GM19035 (cell line): ENCODE results near the gene TMEM132C.

Source experiments
- ATAC-seq: cut with Tn5 transposase; IDR thresholded peaks from one replicate; pipeline ENCODE4 v1.9.1; 2021; ENCODE audit not compliant: unreplicated experiment

TMEM132C gene

GRCh38 chr12:128652136-128652751, 385.3 kb downstream of the TMEM132C start:
- ATAC-seq, result no peak

- ATAC-seq, result no peak
Observed at GRCh38 chr12:128654468-128654867, 387.5 kb downstream of the TMEM132C start.

GRCh38 chr12:128657378-128657777, 390.4 kb downstream of the TMEM132C start:
- no peak for ATAC-seq

- no peak for ATAC-seq
Observed at GRCh38 chr12:128660532-128661225, 393.7 kb downstream of the TMEM132C start.

- ATAC-seq, result no peak
Observed at GRCh38 chr12:128661226-128661569, 394.2 kb downstream of the TMEM132C start.

GRCh38 chr12:128662101-128662500, 395.1 kb downstream of the TMEM132C start:
- ATAC-seq, result no peak

- no peak for ATAC-seq
Observed at GRCh38 chr12:128664501-128664900, 397.5 kb downstream of the TMEM132C start.

- no peak for ATAC-seq
Observed at GRCh38 chr12:128667193-128667592, 400.2 kb downstream of the TMEM132C start.

GRCh38 chr12:128671528-128672042, 404.6 kb downstream of the TMEM132C start:
- ATAC-seq, result no peak

- ATAC-seq, result no peak
Observed at GRCh38 chr12:128672428-128672827, 405.5 kb downstream of the TMEM132C start.

- ATAC-seq, result no peak
Observed at GRCh38 chr12:128672893-128673292, 405.9 kb downstream of the TMEM132C start.

GRCh38 chr12:128675576-128675975, 408.6 kb downstream of the TMEM132C start:
- ATAC-seq, result no peak

GRCh38 chr12:128680555-128680954, 413.6 kb downstream of the TMEM132C start:
- ATAC-seq, result no peak

- ATAC-seq, result no peak
Observed at GRCh38 chr12:128682548-128683275, 415.7 kb downstream of the TMEM132C start.

- no peak for ATAC-seq
Observed at GRCh38 chr12:128684352-128684751, 417.4 kb downstream of the TMEM132C start.

GRCh38 chr12:128685903-128686475, 419.0 kb downstream of the TMEM132C start:
- no peak for ATAC-seq

- no peak for ATAC-seq
Observed at GRCh38 chr12:128687851-128688250, 420.9 kb downstream of the TMEM132C start.

GRCh38 chr12:128690641-128691040, 423.7 kb downstream of the TMEM132C start:
- ATAC-seq, result no peak

GRCh38 chr12:128693115-128693514, 426.1 kb downstream of the TMEM132C start:
- no peak for ATAC-seq

- no peak for ATAC-seq
Observed at GRCh38 chr12:128693771-128694170, 426.8 kb downstream of the TMEM132C start.

- ATAC-seq, result no peak
Observed at GRCh38 chr12:128694445-128694844, 427.5 kb downstream of the TMEM132C start.

GRCh38 chr12:128695697-128696096, 428.7 kb downstream of the TMEM132C start:
- ATAC-seq, result no peak
